Liver (tissue), 3 donors: ENCODE results near the gene AZGP1.

Source experiments
- RAD21 ChIP-seq, 2 donors: IDR thresholded peaks; 2 replicates each; pipeline ENCODE4 v1.6.1; 2016; ENCODE audit warnings: antibody characterized with exemption in 2 of 2, mild to moderate bottlenecking in 2 of 2
- TAF1 ChIP-seq: conservative IDR thresholded peaks from 2 replicates; pipeline ENCODE4 v1.6.1; 2016; ENCODE audit warnings: antibody characterized with exemption, mild to moderate bottlenecking
- TF ChIP-seq, protein P1 (sequence below): fragments of 150-350 bp; IDR thresholded peaks from 2 replicates; pipeline ENCODE4 v1.5.1; 2017; ENCODE audit warnings: improper control_type of control experiment, low read depth, low read length; ENCODE audit not compliant: missing input control
- TF ChIP-seq, protein P2 (sequence below): IDR thresholded peaks from 2 replicates; pipeline ENCODE4 v1.6.1; 2016; ENCODE audit warnings: antibody characterized with exemption, mild to moderate bottlenecking
- donor health status: healthy.
- donor health status: healthy.

DNA sequence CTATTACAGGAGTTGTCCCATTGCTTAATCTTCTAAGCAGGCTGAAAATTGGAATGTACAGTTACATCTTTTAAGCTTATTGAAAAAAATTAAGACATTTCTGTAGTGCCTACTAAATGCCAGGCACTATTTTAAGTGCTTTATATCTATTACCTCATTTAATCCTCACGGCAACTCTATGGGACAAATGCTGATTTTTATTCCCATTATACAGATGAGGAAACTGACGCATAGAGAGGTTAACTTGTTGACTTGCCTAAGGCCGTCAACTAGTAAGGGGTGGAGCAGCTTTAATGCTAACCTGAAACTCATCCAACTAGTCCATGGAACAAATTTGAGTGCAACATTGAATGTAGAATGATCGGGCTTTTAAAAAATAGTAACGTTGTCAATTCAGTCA is 42.0 kb upstream of the AZGP1 start:
- TF ChIP-seq, protein P1, sequence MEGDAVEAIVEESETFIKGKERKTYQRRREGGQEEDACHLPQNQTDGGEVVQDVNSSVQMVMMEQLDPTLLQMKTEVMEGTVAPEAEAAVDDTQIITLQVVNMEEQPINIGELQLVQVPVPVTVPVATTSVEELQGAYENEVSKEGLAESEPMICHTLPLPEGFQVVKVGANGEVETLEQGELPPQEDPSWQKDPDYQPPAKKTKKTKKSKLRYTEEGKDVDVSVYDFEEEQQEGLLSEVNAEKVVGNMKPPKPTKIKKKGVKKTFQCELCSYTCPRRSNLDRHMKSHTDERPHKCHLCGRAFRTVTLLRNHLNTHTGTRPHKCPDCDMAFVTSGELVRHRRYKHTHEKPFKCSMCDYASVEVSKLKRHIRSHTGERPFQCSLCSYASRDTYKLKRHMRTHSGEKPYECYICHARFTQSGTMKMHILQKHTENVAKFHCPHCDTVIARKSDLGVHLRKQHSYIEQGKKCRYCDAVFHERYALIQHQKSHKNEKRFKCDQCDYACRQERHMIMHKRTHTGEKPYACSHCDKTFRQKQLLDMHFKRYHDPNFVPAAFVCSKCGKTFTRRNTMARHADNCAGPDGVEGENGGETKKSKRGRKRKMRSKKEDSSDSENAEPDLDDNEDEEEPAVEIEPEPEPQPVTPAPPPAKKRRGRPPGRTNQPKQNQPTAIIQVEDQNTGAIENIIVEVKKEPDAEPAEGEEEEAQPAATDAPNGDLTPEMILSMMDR = no peak
- TF ChIP-seq, protein P2, sequence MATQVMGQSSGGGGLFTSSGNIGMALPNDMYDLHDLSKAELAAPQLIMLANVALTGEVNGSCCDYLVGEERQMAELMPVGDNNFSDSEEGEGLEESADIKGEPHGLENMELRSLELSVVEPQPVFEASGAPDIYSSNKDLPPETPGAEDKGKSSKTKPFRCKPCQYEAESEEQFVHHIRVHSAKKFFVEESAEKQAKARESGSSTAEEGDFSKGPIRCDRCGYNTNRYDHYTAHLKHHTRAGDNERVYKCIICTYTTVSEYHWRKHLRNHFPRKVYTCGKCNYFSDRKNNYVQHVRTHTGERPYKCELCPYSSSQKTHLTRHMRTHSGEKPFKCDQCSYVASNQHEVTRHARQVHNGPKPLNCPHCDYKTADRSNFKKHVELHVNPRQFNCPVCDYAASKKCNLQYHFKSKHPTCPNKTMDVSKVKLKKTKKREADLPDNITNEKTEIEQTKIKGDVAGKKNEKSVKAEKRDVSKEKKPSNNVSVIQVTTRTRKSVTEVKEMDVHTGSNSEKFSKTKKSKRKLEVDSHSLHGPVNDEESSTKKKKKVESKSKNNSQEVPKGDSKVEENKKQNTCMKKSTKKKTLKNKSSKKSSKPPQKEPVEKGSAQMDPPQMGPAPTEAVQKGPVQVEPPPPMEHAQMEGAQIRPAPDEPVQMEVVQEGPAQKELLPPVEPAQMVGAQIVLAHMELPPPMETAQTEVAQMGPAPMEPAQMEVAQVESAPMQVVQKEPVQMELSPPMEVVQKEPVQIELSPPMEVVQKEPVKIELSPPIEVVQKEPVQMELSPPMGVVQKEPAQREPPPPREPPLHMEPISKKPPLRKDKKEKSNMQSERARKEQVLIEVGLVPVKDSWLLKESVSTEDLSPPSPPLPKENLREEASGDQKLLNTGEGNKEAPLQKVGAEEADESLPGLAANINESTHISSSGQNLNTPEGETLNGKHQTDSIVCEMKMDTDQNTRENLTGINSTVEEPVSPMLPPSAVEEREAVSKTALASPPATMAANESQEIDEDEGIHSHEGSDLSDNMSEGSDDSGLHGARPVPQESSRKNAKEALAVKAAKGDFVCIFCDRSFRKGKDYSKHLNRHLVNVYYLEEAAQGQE = no peak
- TF ChIP-seq RAD21 (IDR thresholded peaks at IDR 0.05) (no peak), TAF1 (no peak)
